ENCODE data around the gene SHB.

The SHB gene

GRCh38 chr9:38000332-38000731 lies 68.7 kb downstream of the SHB start:
- H3K9ac ChIP-seq (ENCODE audit: low read length) = no peak overlapping the region
- no peak overlapping the region for H3K27ac ChIP-seq (ENCODE audit: low read depth, low read length)
- peaks cover 8% of the 10 kb centered on the region for H3K4me1 ChIP-seq (ENCODE audit: control insufficient read depth, insufficient read depth, low read length)
- H3K4me3 ChIP-seq (ENCODE audit: low read length) = no peak overlapping the region
- H3K36me3 ChIP-seq (ENCODE audit: control insufficient read depth, insufficient read depth, low read length) = no peaks in the 10 kb centered on the region
- H3K27me3 ChIP-seq (ENCODE audit: control insufficient read depth, insufficient read depth, low read length) = no peaks in the 10 kb centered on the region

- no peaks in the 10 kb centered on the region for H3K36me3 ChIP-seq (ENCODE audit: control insufficient read depth, insufficient read depth, low read length)
- no peaks in the 10 kb centered on the region for H3K27me3 ChIP-seq (ENCODE audit: control insufficient read depth, insufficient read depth, low read length)
- peaks cover 14% of the 10 kb centered on the region for H3K4me1 ChIP-seq (ENCODE audit: control insufficient read depth, insufficient read depth, low read length)
- H3K9ac ChIP-seq (ENCODE audit: low read length) = no peak overlapping the region
- H3K4me3 ChIP-seq (ENCODE audit: low read length) = no peak overlapping the region
- H3K27ac ChIP-seq (ENCODE audit: low read depth, low read length) = no peak overlapping the region
These were observed 69.3 kb downstream of the SHB start for GRCh38 chr9:37999588-38000189.

GRCh38 chr9:37998881-37999587 lies 70.0 kb downstream of the SHB start:
- Histone ChIP-seq H3K4me3 (ENCODE audit: low read length) (no peak overlapping the region), H3K36me3 (ENCODE audit: control insufficient read depth, insufficient read depth, low read length) (no peaks in the 10 kb centered on the region), H3K27me3 (ENCODE audit: control insufficient read depth, insufficient read depth, low read length) (no peaks in the 10 kb centered on the region), H3K9ac (ENCODE audit: low read length) (no peak overlapping the region), H3K4me1 (ENCODE audit: control insufficient read depth, insufficient read depth, low read length) (peaks cover 19% of the 10 kb centered on the region), H3K27ac (ENCODE audit: low read depth, low read length) (peak overlapping the region; percentile 77)

GRCh38 chr9:37997636-37998374 lies 71.2 kb downstream of the SHB start:
- Histone ChIP-seq H3K4me1 (ENCODE audit: control insufficient read depth, insufficient read depth, low read length) (peaks cover 19% of the 10 kb centered on the region), H3K27ac (ENCODE audit: low read depth, low read length) (peak overlapping the region; percentile 77), H3K27me3 (ENCODE audit: control insufficient read depth, insufficient read depth, low read length) (no peaks in the 10 kb centered on the region), H3K4me3 (ENCODE audit: low read length) (no peak overlapping the region), H3K9ac (ENCODE audit: low read length) (no peak overlapping the region), H3K36me3 (ENCODE audit: control insufficient read depth, insufficient read depth, low read length) (no peaks in the 10 kb centered on the region)

- H3K4me1 ChIP-seq (ENCODE audit: control insufficient read depth, insufficient read depth, low read length) = peaks cover 19% of the 10 kb centered on the region
- no peaks in the 10 kb centered on the region for H3K36me3 ChIP-seq (ENCODE audit: control insufficient read depth, insufficient read depth, low read length)
- H3K27me3 ChIP-seq (ENCODE audit: control insufficient read depth, insufficient read depth, low read length) = no peaks in the 10 kb centered on the region
- no peak overlapping the region for H3K4me3 ChIP-seq (ENCODE audit: low read length)
- peak overlapping the region; percentile 18 for H3K27ac ChIP-seq (ENCODE audit: low read depth, low read length)
- no peak overlapping the region for H3K9ac ChIP-seq (ENCODE audit: low read length)
These were observed 72.2 kb downstream of the SHB start for GRCh38 chr9:37996819-37997217.

GRCh38 chr9:37995961-37996818 lies 72.8 kb downstream of the SHB start:
- Histone ChIP-seq H3K27me3 (ENCODE audit: control insufficient read depth, insufficient read depth, low read length) (no peaks in the 10 kb centered on the region), H3K9ac (ENCODE audit: low read length) (no peak overlapping the region), H3K4me3 (ENCODE audit: low read length) (no peak overlapping the region), H3K4me1 (ENCODE audit: control insufficient read depth, insufficient read depth, low read length) (peaks cover 19% of the 10 kb centered on the region), H3K27ac (ENCODE audit: low read depth, low read length) (no peak overlapping the region), H3K36me3 (ENCODE audit: control insufficient read depth, insufficient read depth, low read length) (no peaks in the 10 kb centered on the region)

- H3K9ac ChIP-seq (ENCODE audit: low read length) = no peak overlapping the region
- peaks cover 19% of the 10 kb centered on the region for H3K4me1 ChIP-seq (ENCODE audit: control insufficient read depth, insufficient read depth, low read length)
- no peaks in the 10 kb centered on the region for H3K27me3 ChIP-seq (ENCODE audit: control insufficient read depth, insufficient read depth, low read length)
- H3K27ac ChIP-seq (ENCODE audit: low read depth, low read length) = no peak overlapping the region
- no peaks in the 10 kb centered on the region for H3K36me3 ChIP-seq (ENCODE audit: control insufficient read depth, insufficient read depth, low read length)
- H3K4me3 ChIP-seq (ENCODE audit: low read length) = no peak overlapping the region
These were observed 73.7 kb downstream of the SHB start for GRCh38 chr9:37995348-37995737.

- H3K27ac ChIP-seq (ENCODE audit: low read depth, low read length) = peak overlapping the region; percentile 46
- H3K9ac ChIP-seq (ENCODE audit: low read length) = no peak overlapping the region
- H3K4me1 ChIP-seq (ENCODE audit: control insufficient read depth, insufficient read depth, low read length) = peaks cover 19% of the 10 kb centered on the region
- H3K4me3 ChIP-seq (ENCODE audit: low read length) = no peak overlapping the region
- H3K36me3 ChIP-seq (ENCODE audit: control insufficient read depth, insufficient read depth, low read length) = no peaks in the 10 kb centered on the region
- no peaks in the 10 kb centered on the region for H3K27me3 ChIP-seq (ENCODE audit: control insufficient read depth, insufficient read depth, low read length)
These were observed 74.2 kb downstream of the SHB start for GRCh38 chr9:37994639-37995347.

- peaks cover 19% of the 10 kb centered on the region for H3K4me1 ChIP-seq (ENCODE audit: control insufficient read depth, insufficient read depth, low read length)
- H3K9ac ChIP-seq (ENCODE audit: low read length) = no peak overlapping the region
- H3K36me3 ChIP-seq (ENCODE audit: control insufficient read depth, insufficient read depth, low read length) = no peaks in the 10 kb centered on the region
- no peak overlapping the region for H3K27ac ChIP-seq (ENCODE audit: low read depth, low read length)
- H3K27me3 ChIP-seq (ENCODE audit: control insufficient read depth, insufficient read depth, low read length) = no peaks in the 10 kb centered on the region
- no peak overlapping the region for H3K4me3 ChIP-seq (ENCODE audit: low read length)
These were observed 76.1 kb downstream of the SHB start for GRCh38 chr9:37992924-37993349.

- H3K9ac ChIP-seq (ENCODE audit: low read length) = no peak overlapping the region
- H3K4me1 ChIP-seq (ENCODE audit: control insufficient read depth, insufficient read depth, low read length) = peaks cover 11% of the 10 kb centered on the region
- H3K36me3 ChIP-seq (ENCODE audit: control insufficient read depth, insufficient read depth, low read length) = no peaks in the 10 kb centered on the region
- no peaks in the 10 kb centered on the region for H3K27me3 ChIP-seq (ENCODE audit: control insufficient read depth, insufficient read depth, low read length)
- no peak overlapping the region for H3K27ac ChIP-seq (ENCODE audit: low read depth, low read length)
- no peak overlapping the region for H3K4me3 ChIP-seq (ENCODE audit: low read length)
These were observed 78.5 kb downstream of the SHB start for GRCh38 chr9:37990404-37991015.

GRCh38 chr9:37989701-37990100 lies 79.3 kb downstream of the SHB start:
- peaks cover 5% of the 10 kb centered on the region for H3K4me1 ChIP-seq (ENCODE audit: control insufficient read depth, insufficient read depth, low read length)
- no peak overlapping the region for H3K27ac ChIP-seq (ENCODE audit: low read depth, low read length)
- H3K36me3 ChIP-seq (ENCODE audit: control insufficient read depth, insufficient read depth, low read length) = no peaks in the 10 kb centered on the region
- H3K27me3 ChIP-seq (ENCODE audit: control insufficient read depth, insufficient read depth, low read length) = no peaks in the 10 kb centered on the region
- no peak overlapping the region for H3K4me3 ChIP-seq (ENCODE audit: low read length)
- no peak overlapping the region for H3K9ac ChIP-seq (ENCODE audit: low read length)
